Measurements from ENCODE around the gene SNTG2. TPM values are rescaled to one million over a fixed set of nuclear protein-coding genes. Genes with fewer than 3 reads are reported as not detected.

SNTG2 gene
- total RNA-seq, 1 experiment from 2014 or later = 20.5 TPM

- no peak for ATAC-seq
- no peak for DNase-seq (ENCODE audit: low spot score)
- H3K9me3 Mint-ChIP-seq = no peaks in the 10 kb centered on the region
- no peaks in the 10 kb centered on the region for H3K27me3 Mint-ChIP-seq (ENCODE audit: low read depth)
- no peak for TF ChIP-seq PREB (CRISPR knock-in tag; IDR thresholded peaks at IDR 0.05; ENCODE audit: borderline replicate concordance)
- TF ChIP-seq ZNF425 (CRISPR knock-in tag; conservative IDR thresholded peaks at IDR 0.05) = no peak
- no peak for TF ChIP-seq ZNF232 (CRISPR knock-in tag; IDR thresholded peaks at IDR 0.05)
- no peak for TF ChIP-seq ZNF121 (CRISPR knock-in tag; IDR thresholded peaks at IDR 0.05)
- TF ChIP-seq NR3C1 (CRISPR knock-in tag; conservative IDR thresholded peaks at IDR 0.05; ENCODE audit: low read depth) = no peak
- no peak for TF ChIP-seq GTF2I (CRISPR knock-in tag; conservative IDR thresholded peaks at IDR 0.05)
- no peak for TF ChIP-seq GRHL2 (CRISPR knock-in tag; IDR thresholded peaks at IDR 0.05; ENCODE audit: insufficient replicate concordance, severe bottlenecking)
- TF ChIP-seq HMGXB4 (CRISPR knock-in tag; IDR thresholded peaks at IDR 0.05) = no peak
- peaks cover 11% of the 10 kb centered on the region for H3K4me1 Mint-ChIP-seq
- H3K36me3 Mint-ChIP-seq = peaks cover 10% of the 10 kb centered on the region; the same call in 1 of the 2 replicates
- H3K4me3 Mint-ChIP-seq = no peak overlapping the region
- H3K27ac Mint-ChIP-seq = no peak overlapping the region
- POLR2A ChIA-PET = no interaction called here
- CTCF ChIA-PET = no interaction called here
Observed at GRCh38 chr2:1237783-1238182, 287.1 kb downstream of the SNTG2 start.

GRCh38 chr2:1238598-1239138 is 288.0 kb downstream of the SNTG2 start:
- ChIA-PET POLR2A (no interaction called here), CTCF (no interaction called here)
- TF ChIP-seq PREB (CRISPR knock-in tag; IDR thresholded peaks at IDR 0.05; ENCODE audit: borderline replicate concordance) (no peak), FOXP1 (CRISPR knock-in tag; IDR thresholded peaks at IDR 0.05; ENCODE audit: borderline replicate concordance) (no peak), ELF4 (CRISPR knock-in tag; IDR thresholded peaks at IDR 0.05; ENCODE audit: low read depth) (no peak), ZNF423 (CRISPR knock-in tag; IDR thresholded peaks at IDR 0.05) (no peak), KAT7 (CRISPR knock-in tag; IDR thresholded peaks at IDR 0.05; ENCODE audit: borderline replicate concordance) (no peak), MAX (CRISPR knock-in tag; IDR thresholded peaks at IDR 0.05) (no peak), IRF1 (CRISPR knock-in tag; IDR thresholded peaks at IDR 0.05) (no peak)
- ATAC-seq = no peak
- H3K27ac Mint-ChIP-seq = no peak overlapping the region
- DNase-seq (ENCODE audit: low spot score) = no peak
- H3K36me3 Mint-ChIP-seq = peaks cover 7% of the 10 kb centered on the region; the same call in 1 of the 2 replicates
- H3K4me3 Mint-ChIP-seq = no peak overlapping the region
- no peaks in the 10 kb centered on the region for H3K27me3 Mint-ChIP-seq (ENCODE audit: low read depth)
- peaks cover 11% of the 10 kb centered on the region for H3K4me1 Mint-ChIP-seq
- H3K9me3 Mint-ChIP-seq = no peaks in the 10 kb centered on the region

GRCh38 chr2:1245193-1245592 is 294.5 kb downstream of the SNTG2 start:
- no peak overlapping the region for H3K27ac Mint-ChIP-seq
- DNase-seq (ENCODE audit: low spot score) (no peak), ATAC-seq (no peak)
- H3K27me3 Mint-ChIP-seq (ENCODE audit: low read depth) = no peaks in the 10 kb centered on the region
- H3K36me3 Mint-ChIP-seq = no peaks in the 10 kb centered on the region
- H3K4me1 Mint-ChIP-seq = peaks cover 3% of the 10 kb centered on the region; the same call in 1 of the 2 replicates
- ChIA-PET CTCF (interaction anchor here (0.6 to 2.6 kb wide), 4 partner anchors 104 to 372 kb away, joined by 3 to 9 read pairs (median 6); no protein-coding TSS in a partner anchor), POLR2A (no interaction called here)
- no peak overlapping the region for H3K4me3 Mint-ChIP-seq
- no peaks in the 10 kb centered on the region for H3K9me3 Mint-ChIP-seq
- TF ChIP-seq ZNF532 (CRISPR knock-in tag; IDR thresholded peaks at IDR 0.05; ENCODE audit: borderline replicate concordance) (no peak), ZNF671 (CRISPR knock-in tag; IDR thresholded peaks at IDR 0.05) (no peak), ZNF232 (CRISPR knock-in tag; IDR thresholded peaks at IDR 0.05) (no peak), SP1 (CRISPR knock-in tag; conservative IDR thresholded peaks at IDR 0.05) (no peak), ESRRA (CRISPR knock-in tag; IDR thresholded peaks at IDR 0.05; ENCODE audit: borderline replicate concordance) (no peak)
